ENCODE results near the gene AMPD1. TPM values are rescaled to one million over a fixed set of nuclear protein-coding genes. Genes with fewer than 3 reads are reported as not detected.

Gene AMPD1
- total RNA-seq, 4 donors from 2014 or later, result not detected

GRCh38 chr1:114641377-114641776 is 54.0 kb downstream of the AMPD1 start:
- Histone ChIP-seq H3K4me1 (no peaks in the 10 kb centered on the region), H3K4me3 (no peak overlapping the region), H3K27ac (no peak overlapping the region), H3K36me3 (no peaks in the 10 kb centered on the region), H3K27me3 (no peaks in the 10 kb centered on the region), H3K9me3 (no peaks in the 10 kb centered on the region)
- no peak for DNase-seq (ENCODE audit: low spot score in 2 of 2)
- TF ChIP-seq POLR2AphosphoS5 (IDR thresholded peaks at IDR 0.05) (no peak), CTCF (IDR thresholded peaks at IDR 0.05) (no peak), POLR2A (IDR thresholded peaks at IDR 0.05) (no peak), EP300 (IDR thresholded peaks at IDR 0.05) (no peak)
- 87% methylated on average over 2 of the region's 2 CpGs for WGBS

GRCh38 chr1:114638910-114639309 is 56.4 kb downstream of the AMPD1 start:
- TF ChIP-seq POLR2AphosphoS5 (IDR thresholded peaks at IDR 0.05), result no peak
- no peak for TF ChIP-seq CTCF (IDR thresholded peaks at IDR 0.05)
- TF ChIP-seq POLR2A (IDR thresholded peaks at IDR 0.05), result no peak
- TF ChIP-seq EP300 (IDR thresholded peaks at IDR 0.05), result no peak
- H3K27me3 ChIP-seq, result no peaks in the 10 kb centered on the region
- H3K36me3 ChIP-seq, result no peaks in the 10 kb centered on the region
- no peak overlapping the region for H3K4me3 ChIP-seq
- WGBS, result 74% methylated on average over 3 of the region's 3 CpGs
- DNase-seq (ENCODE audit: low spot score in 2 of 2), result no peak
- no peaks in the 10 kb centered on the region for H3K4me1 ChIP-seq
- H3K27ac ChIP-seq, result no peak overlapping the region
- no peaks in the 10 kb centered on the region for H3K9me3 ChIP-seq

GRCh38 chr1:114632427-114632826 is 62.9 kb downstream of the AMPD1 start:
- Histone ChIP-seq H3K36me3 (no peaks in the 10 kb centered on the region), H3K27me3 (no peaks in the 10 kb centered on the region), H3K9me3 (no peaks in the 10 kb centered on the region), H3K4me3 (no peak overlapping the region), H3K27ac (no peak overlapping the region), H3K4me1 (no peaks in the 10 kb centered on the region)
- no peak for DNase-seq (ENCODE audit: low spot score in 2 of 2)
- TF ChIP-seq POLR2AphosphoS5 (IDR thresholded peaks at IDR 0.05), result no peak
- no peak for TF ChIP-seq CTCF (IDR thresholded peaks at IDR 0.05)
- TF ChIP-seq EP300 (IDR thresholded peaks at IDR 0.05), result no peak
- TF ChIP-seq POLR2A (IDR thresholded peaks at IDR 0.05), result no peak

GRCh38 chr1:114627107-114627506 is 68.2 kb downstream of the AMPD1 start:
- Histone ChIP-seq H3K4me1 (no peaks in the 10 kb centered on the region), H3K4me3 (no peak overlapping the region), H3K27me3 (no peaks in the 10 kb centered on the region), H3K9me3 (no peaks in the 10 kb centered on the region), H3K27ac (no peak overlapping the region), H3K36me3 (peaks cover 13% of the 10 kb centered on the region)
- TF ChIP-seq POLR2A (IDR thresholded peaks at IDR 0.05) (no peak), EP300 (IDR thresholded peaks at IDR 0.05) (no peak), CTCF (IDR thresholded peaks at IDR 0.05) (no peak), POLR2AphosphoS5 (IDR thresholded peaks at IDR 0.05) (no peak)
- no peak for DNase-seq (ENCODE audit: low spot score in 2 of 2)
- 59% methylated on average over 2 of the region's 2 CpGs for WGBS

- DNase-seq (ENCODE audit: low spot score in 2 of 2), result no peak
- Histone ChIP-seq H3K4me1 (no peaks in the 10 kb centered on the region), H3K4me3 (no peak overlapping the region), H3K27me3 (no peaks in the 10 kb centered on the region), H3K36me3 (peaks cover 20% of the 10 kb centered on the region), H3K9me3 (no peaks in the 10 kb centered on the region), H3K27ac (no peak overlapping the region)
- TF ChIP-seq POLR2AphosphoS5 (IDR thresholded peaks at IDR 0.05) (no peak), EP300 (IDR thresholded peaks at IDR 0.05) (no peak), CTCF (IDR thresholded peaks at IDR 0.05) (no peak), POLR2A (IDR thresholded peaks at IDR 0.05) (no peak)
- WGBS, result 92% methylated on average over 5 of the region's 5 CpGs
Measured at GRCh38 chr1:114623364-114623763, 72.0 kb downstream of the AMPD1 start.

Other genes with a start within 250 kb of the AMPD1 start
- 100 to 1,000 TPM in 1 of 4 donors, 10 to 100 TPM in 3; 35.0 to 100 (median 47.7) TPM for gene TRIM33, start 184.3 kb downstream of the AMPD1 start, total RNA-seq
- 10 to 100 TPM; 30.6 to 43.4 (median 36.0) TPM for gene BCAS2, start 113.9 kb downstream of the AMPD1 start, total RNA-seq
- gene DENND2C, start 25.5 kb downstream of the AMPD1 start, total RNA-seq, result 10 to 100 TPM; 33.6 to 60.9 (median 53.6) TPM
- gene NRAS, start 21.2 kb upstream of the AMPD1 start, total RNA-seq, result 10 to 100 TPM; 21.8 to 41.1 (median 33.3) TPM
- gene CSDE1, start 62.4 kb upstream of the AMPD1 start, total RNA-seq, result 100 to 1,000 TPM; 380 to 742 (median 660) TPM
- gene SIKE1, start 85.1 kb upstream of the AMPD1 start, total RNA-seq, result 10 to 100 TPM; 44.0 to 70.1 (median 54.0) TPM
- under 1 TPM in 1 of 4 donors, not detected in 3; 0.13 TPM for gene SYCP1, start 159.3 kb upstream of the AMPD1 start, total RNA-seq